Measurements from ENCODE around the gene SCO2.

GRCh38 chr22:50502628-50503474 is 22.5 kb downstream of the SCO2 start:
- no peak for TF ChIP-seq CTCF (conservative IDR thresholded peaks at IDR 0.05)
- TF ChIP-seq EZH2 (IDR thresholded peaks at IDR 0.05; ENCODE audit: low read depth) = no peak
